Keratinocyte (primary cell): ENCODE measurements around the gene PPA2. TPM values are rescaled to one million over a fixed set of nuclear protein-coding genes. Genes with fewer than 3 reads are reported as not detected.

ENCODE experiments used
- DNase-seq: peaks from one replicate; pipeline ENCODE4 v3.0.0-alpha.2; 2011; ENCODE audit warnings: low read depth, missing footprints, low spot score
- FAIRE-seq: peaks from 2 replicates; lab custom pipeline; 2011; peaks lifted over from hg19 to GRCh38; lab: Jason Lieb, UNC
- H2AFZ ChIP-seq: 2 replicates; pipeline ENCODE4 v1.6.0; 2012; ENCODE audit warnings: low read length, control low read depth, inconsistent platforms; ENCODE audit not compliant: control insufficient read depth
- H3K27ac ChIP-seq: 2 replicates; pipeline ENCODE4 v1.5.1; 2011; ENCODE audit warnings: low read length; ENCODE audit not compliant: control insufficient read depth, insufficient read depth
- H3K27me3 ChIP-seq: 3 replicates; pipeline ENCODE4 v1.6.0; 2011; ENCODE audit warnings: low read length; ENCODE audit not compliant: control insufficient read depth, insufficient read depth; ENCODE audit errors: extremely low read depth
- H3K36me3 ChIP-seq, 2 experiments: 2 replicates in 1 of 2; 3 replicates in 1 of 2; pipeline ENCODE4 v1.5.1; 2011; ENCODE audit warnings: low read length in 2 of 2, mild to moderate bottlenecking in 1 of 2; ENCODE audit not compliant: control insufficient read depth in 2 of 2, insufficient read depth in 2 of 2; ENCODE audit errors: extremely low read depth in 1 of 2
- H3K4me1 ChIP-seq: 3 replicates; pipeline ENCODE4 v1.5.1; 2011; ENCODE audit warnings: low read length; ENCODE audit not compliant: control insufficient read depth, insufficient read depth; ENCODE audit errors: extremely low read depth
- H3K4me2 ChIP-seq: 3 replicates; pipeline ENCODE4 v1.6.0; 2011; ENCODE audit warnings: low read depth, low read length; ENCODE audit not compliant: control insufficient read depth, insufficient read depth; ENCODE audit errors: extremely low read depth
- H3K4me3 ChIP-seq, 3 experiments: fragments of 200-600 bp in 1 of 3; sonication (generic) in 1 of 3; 2 replicates in 2 of 3; 3 replicates in 1 of 3; pipeline ENCODE4 v1.5.1; 2011 to 2016; ENCODE audit warnings: low read length in 3 of 3, mild to moderate bottlenecking in 3 of 3, control low read depth in 2 of 3, inconsistent platforms in 1 of 3, low read depth in 1 of 3, mixed read lengths in 1 of 3, mixed run types in 1 of 3, moderate library complexity in 1 of 3; ENCODE audit not compliant: control insufficient read depth in 2 of 3, insufficient read depth in 2 of 3; ENCODE audit errors: extremely low read depth in 1 of 3
- H3K79me2 ChIP-seq: 2 replicates; pipeline ENCODE4 v1.6.0; 2012; ENCODE audit warnings: low read length; ENCODE audit not compliant: control insufficient read depth, insufficient read depth
- H3K9ac ChIP-seq: 3 replicates; pipeline ENCODE4 v1.6.0; 2011; ENCODE audit warnings: low read length; ENCODE audit not compliant: control insufficient read depth, insufficient read depth; ENCODE audit errors: extremely low read depth
- H3K9me1 ChIP-seq: 3 replicates; pipeline ENCODE4 v1.6.0; 2011; ENCODE audit warnings: low read length; ENCODE audit not compliant: control insufficient read depth, insufficient read depth; ENCODE audit errors: extremely low read depth
- H3K9me3 ChIP-seq: 2 replicates; pipeline ENCODE4 v1.5.1; 2012; ENCODE audit warnings: low read depth, low read length; ENCODE audit not compliant: control insufficient read depth
- H4K20me1 ChIP-seq: 3 replicates; pipeline ENCODE4 v1.6.0; 2011; ENCODE audit warnings: low read length; ENCODE audit not compliant: control insufficient read depth, insufficient read depth; ENCODE audit errors: extremely low read depth
- EZH2 ChIP-seq: IDR thresholded peaks from one replicate; pipeline ENCODE4 v1.6.1; 2012; ENCODE audit warnings: inconsistent platforms, mild to moderate bottlenecking, low read length, moderate library complexity
- dilution Hi-C: fragments of 300-500 bp; cut with MboI; formaldehyde crosslinking; loops from one replicate; pipeline ENCODE4 v1.7.0; 2020; ENCODE audit warnings: low sequenced_read_pairs; ENCODE audit not compliant: extremely low pct_ligation_motif_present
- polyA plus RNA-seq, 5 experiments: library from polyadenylated mRNA; depleted of rRNA in 3 of 5; stranded (reverse) in 3 of 5; stranded (forward) in 1 of 5; unstranded in 1 of 5; fragments of >200 nt; gene quantifications; 1 replicate in 1 of 5; 2 replicates in 3 of 5; 3 replicates in 1 of 5; pipeline versions ENCODE4 v1.2.1 to v1.2.3, GENCODE V29; 2011 to 2012; ENCODE audit warnings: missing spikeins in 2 of 5, low read depth in 1 of 5, low replicate concordance in 1 of 5
- TF ChIP-seq, protein P1 (sequence below), 3 experiments: IDR thresholded peaks in 1 of 3; conservative IDR thresholded peaks in 1 of 3; optimal IDR thresholded peaks in 1 of 3; 2 replicates in 2 of 3; 3 replicates in 1 of 3; pipeline versions ENCODE3 to v1.5.1; 2011; ENCODE audit warnings: low read length in 3 of 3, mild to moderate bottlenecking in 3 of 3, moderate library complexity in 2 of 3, control low read depth in 1 of 3, inconsistent platforms in 1 of 3; ENCODE audit not compliant: insufficient read depth in 2 of 3; ENCODE audit errors: extremely low read depth in 1 of 3

Gene PPA2
- polyA plus RNA-seq, 1 donor (not counting 4 experiments of a cell fraction or from before 2014, with no cell fraction given) = 174 TPM

- Histone ChIP-seq H4K20me1 (no peaks in the 10 kb centered on the region), H3K79me2 (peaks cover 7% of the 10 kb centered on the region), H3K36me3 (peaks cover 0 to 4% of the 10 kb centered on the region in 2 experiments), H3K27me3 (no peaks in the 10 kb centered on the region), H3K4me3 (no peak overlapping the region), H2AFZ (no peak overlapping the region), H3K4me1 (no peaks in the 10 kb centered on the region), H3K27ac (no peak overlapping the region), H3K4me2 (no peak overlapping the region), H3K9me3 (no peaks in the 10 kb centered on the region), H3K9me1 (no peaks in the 10 kb centered on the region), H3K9ac (no peak overlapping the region)
- FAIRE-seq (no peak), DNase-seq (no peak)
- dilution Hi-C loops = no loop called here
- TF ChIP-seq EZH2 = no peak
- TF ChIP-seq, protein P1, sequence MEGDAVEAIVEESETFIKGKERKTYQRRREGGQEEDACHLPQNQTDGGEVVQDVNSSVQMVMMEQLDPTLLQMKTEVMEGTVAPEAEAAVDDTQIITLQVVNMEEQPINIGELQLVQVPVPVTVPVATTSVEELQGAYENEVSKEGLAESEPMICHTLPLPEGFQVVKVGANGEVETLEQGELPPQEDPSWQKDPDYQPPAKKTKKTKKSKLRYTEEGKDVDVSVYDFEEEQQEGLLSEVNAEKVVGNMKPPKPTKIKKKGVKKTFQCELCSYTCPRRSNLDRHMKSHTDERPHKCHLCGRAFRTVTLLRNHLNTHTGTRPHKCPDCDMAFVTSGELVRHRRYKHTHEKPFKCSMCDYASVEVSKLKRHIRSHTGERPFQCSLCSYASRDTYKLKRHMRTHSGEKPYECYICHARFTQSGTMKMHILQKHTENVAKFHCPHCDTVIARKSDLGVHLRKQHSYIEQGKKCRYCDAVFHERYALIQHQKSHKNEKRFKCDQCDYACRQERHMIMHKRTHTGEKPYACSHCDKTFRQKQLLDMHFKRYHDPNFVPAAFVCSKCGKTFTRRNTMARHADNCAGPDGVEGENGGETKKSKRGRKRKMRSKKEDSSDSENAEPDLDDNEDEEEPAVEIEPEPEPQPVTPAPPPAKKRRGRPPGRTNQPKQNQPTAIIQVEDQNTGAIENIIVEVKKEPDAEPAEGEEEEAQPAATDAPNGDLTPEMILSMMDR (optimal IDR thresholded peaks at IDR 0.05 in 1 of 3, IDR thresholded peaks at IDR 0.05 in 1 of 3, conservative IDR thresholded peaks at IDR 0.05 in 1 of 3; ENCODE audit: extremely low read depth in 1 of 3, insufficient read depth in 2 of 3, low read length in 3 of 3) = no peak
Measured at GRCh38 chr4:105461621-105462382, 12.1 kb downstream of the PPA2 start.

DNA sequence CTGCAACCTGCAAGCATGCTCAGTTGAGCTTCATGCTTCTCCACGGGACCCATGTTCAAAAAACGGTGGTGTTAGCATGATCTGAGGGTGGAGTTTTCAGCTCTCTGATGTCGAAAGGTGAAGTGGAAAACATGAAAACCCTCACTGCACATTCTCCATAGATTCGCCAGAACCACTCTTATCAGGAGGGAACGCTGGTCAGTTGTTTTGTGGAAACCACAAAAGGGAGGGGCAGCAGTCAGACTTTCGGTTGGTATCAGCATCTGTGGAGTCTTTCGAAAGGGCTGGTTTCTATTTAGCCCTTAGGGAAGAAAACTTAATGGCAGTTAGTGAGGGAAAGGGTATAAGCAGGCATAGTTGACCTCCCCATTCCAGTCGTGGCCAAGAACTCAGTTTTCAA lies 12.6 kb downstream of the PPA2 start:
- Histone ChIP-seq H2AFZ (no peak overlapping the region), H3K27ac (no peak overlapping the region), H3K27me3 (no peaks in the 10 kb centered on the region), H4K20me1 (no peaks in the 10 kb centered on the region), H3K4me2 (no peak overlapping the region), H3K79me2 (peaks cover under 1% of the 10 kb centered on the region), H3K4me3 (no peak overlapping the region), H3K4me1 (no peaks in the 10 kb centered on the region), H3K9me3 (no peaks in the 10 kb centered on the region), H3K9me1 (no peaks in the 10 kb centered on the region), H3K36me3 (peaks cover 0 to 3% of the 10 kb centered on the region in 2 experiments), H3K9ac (no peak overlapping the region)
- TF ChIP-seq, protein P1 (optimal IDR thresholded peaks at IDR 0.05 in 1 of 3, IDR thresholded peaks at IDR 0.05 in 1 of 3, conservative IDR thresholded peaks at IDR 0.05 in 1 of 3; ENCODE audit: extremely low read depth in 1 of 3, insufficient read depth in 2 of 3, low read length in 3 of 3) = no peak
- no peak for TF ChIP-seq EZH2
- DNase-seq (no peak), FAIRE-seq (no peak)
- dilution Hi-C loops = no loop called here
